Adipose tissue (tissue), 3 donors: Measurements from ENCODE around the gene GRK5. TPM values are rescaled to one million over a fixed set of nuclear protein-coding genes. Genes with fewer than 3 reads are reported as not detected.
A peak's percentile ranks its signal among the peaks of the same experiment; 100 is the strongest.
"Not testable (repeated sequence)": the region's sequence is repeated elsewhere in the genome, so short reads cannot be mapped to it uniquely, and the experiment has no call there.

Experiments used
- H3K27ac ChIP-seq: one replicate; pipeline ENCODE4 v1.5.1; 2013; ENCODE audit warnings: low read depth, low read length
- whole genome bisulfite sequencing, 3 donors: extraction: QIAGEN DNeasy Blood & Tissue Kit; methylation state at CpG; one replicate each; pipeline ENCODE4 v1.1.7; 2013; 5-methylcytosine and 5-hydroxymethylcytosine counted together
- polyA plus RNA-seq, 3 donors: library from polyadenylated mRNA; stranded (reverse); fragments of 200-250 nt; gene quantifications; one replicate each; pipeline ENCODE4 v1.2.3, GENCODE V29; 2013
- donor health status: healthy with polysubstance abuse.
- donor health status: Bipolar disorder and iron deficiency.
- donor health status: healthy.

Gene GRK5
- polyA plus RNA-seq = 10 to 100 TPM in 2 of 3 donors, 1 to 10 TPM in 1; 3.2 to 38.5 (median 20.8) TPM

GRCh38 chr10:119207366-119207666 is at the start of gene GRK5:
Gene GRK5, plus strand, starts transcription at chr10:119207571. Its CDS starts 347 bp downstream, at chr10:119207918.
- peak within 1 kb of the TSS; percentile 83 for H3K27ac ChIP-seq
- 0 to 1% (median 0%) methylated on average over 24 to 33 of the region's 34 CpGs for WGBS, 3 donors

DNA sequence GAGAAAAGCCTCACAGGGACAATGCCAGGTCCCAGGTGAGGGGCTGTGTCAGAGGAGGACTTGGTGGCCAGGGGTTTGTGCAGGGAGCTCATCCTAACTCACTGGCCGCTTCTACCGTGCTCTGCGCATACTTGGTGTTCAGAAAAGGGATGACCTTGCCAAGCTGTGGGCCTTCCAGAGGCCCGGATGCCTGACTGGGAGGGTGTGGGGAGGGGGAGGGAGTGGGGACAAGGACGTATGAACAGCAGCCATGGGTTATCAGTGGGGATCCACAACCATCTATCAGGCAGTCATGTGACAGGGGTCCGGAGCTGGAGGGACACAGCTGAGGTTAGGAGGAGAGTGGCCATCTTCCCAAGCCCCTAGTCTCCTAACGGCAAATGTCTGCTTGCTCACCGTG is 48.0 kb upstream of the GRK5 start:
- H3K27ac ChIP-seq = no peak overlapping the region
- WGBS, 3 donors = 77 to 87% (median 85%) methylated on average over 8 of the region's 8 CpGs

- H3K27ac ChIP-seq = no peak overlapping the region
- WGBS, 3 donors = 61 to 75% (median 62%) methylated on average over 11 of the region's 11 CpGs
Measured at GRCh38 chr10:119161680-119162451, 45.5 kb upstream of the GRK5 start.

DNA sequence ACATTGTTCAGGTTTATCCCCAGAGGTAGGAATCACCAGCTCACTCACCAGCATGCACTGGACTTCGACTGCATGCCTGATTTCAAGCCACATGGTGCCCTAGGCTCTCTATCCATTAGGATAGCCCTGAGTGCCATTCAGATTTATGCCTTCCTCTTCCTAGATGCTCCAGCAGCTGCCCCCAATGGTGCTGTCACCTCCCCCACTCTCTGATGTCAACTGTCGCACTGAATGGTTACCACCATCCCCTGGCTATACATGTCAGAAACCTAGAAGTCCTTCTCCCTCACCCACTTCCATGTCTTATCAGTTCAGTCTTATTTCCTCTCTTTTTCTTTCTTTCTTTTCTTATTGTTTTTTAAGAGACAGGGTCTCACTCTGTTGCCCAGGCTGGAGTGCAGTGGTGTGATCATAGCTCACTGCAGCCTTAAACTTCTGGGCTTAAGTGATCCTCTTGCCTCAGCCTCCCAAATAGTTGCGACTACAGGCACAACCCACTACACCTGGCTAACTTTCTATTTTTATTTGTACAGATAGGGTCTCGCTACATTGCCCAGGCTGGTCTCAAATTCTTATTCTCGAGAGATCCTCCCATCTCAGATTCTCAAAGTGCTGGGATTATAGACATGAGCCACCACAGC is 44.8 kb upstream of the GRK5 start:
- no peak overlapping the region for H3K27ac ChIP-seq
- WGBS, 3 donors = 90 to 92% (median 90%) methylated on average over 5 of the region's 5 CpGs

- 0 to 1% (median 1%) methylated on average over 74 to 90 of the region's 90 CpGs for WGBS, 3 donors
- H3K27ac ChIP-seq = peak within 1 kb of the TSS; percentile 30
Measured at GRCh38 chr10:119165171-119166117, 41.9 kb upstream of the GRK5 start, which contains the start of gene SFXN4. Gene SFXN4, minus strand, starts transcription at chr10:119165714. Its CDS starts 67 bp downstream, at chr10:119165647.

DNA sequence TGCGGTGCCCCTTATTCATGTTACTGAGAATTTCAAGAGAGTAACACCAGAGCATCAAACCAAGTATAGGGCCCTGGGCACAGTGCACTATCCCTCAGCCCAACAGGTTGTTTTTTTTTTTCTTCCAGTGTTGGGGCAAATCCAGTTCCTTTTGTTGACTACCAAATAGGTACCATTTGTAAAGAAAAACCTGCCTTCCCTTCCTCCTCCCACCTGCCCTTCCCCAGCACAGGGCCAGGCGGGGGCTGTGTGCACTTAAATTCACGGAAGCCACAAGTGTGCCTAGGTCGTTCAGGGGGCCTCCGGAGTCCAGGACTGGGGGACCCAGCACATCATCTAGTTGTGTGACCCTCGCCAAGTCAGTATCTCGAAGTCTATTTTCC is 41.3 kb upstream of the GRK5 start:
- 64 to 66% (median 66%) methylated on average over 7 of the region's 7 CpGs for WGBS, 3 donors
- peak overlapping the region; percentile 30 for H3K27ac ChIP-seq

DNA sequence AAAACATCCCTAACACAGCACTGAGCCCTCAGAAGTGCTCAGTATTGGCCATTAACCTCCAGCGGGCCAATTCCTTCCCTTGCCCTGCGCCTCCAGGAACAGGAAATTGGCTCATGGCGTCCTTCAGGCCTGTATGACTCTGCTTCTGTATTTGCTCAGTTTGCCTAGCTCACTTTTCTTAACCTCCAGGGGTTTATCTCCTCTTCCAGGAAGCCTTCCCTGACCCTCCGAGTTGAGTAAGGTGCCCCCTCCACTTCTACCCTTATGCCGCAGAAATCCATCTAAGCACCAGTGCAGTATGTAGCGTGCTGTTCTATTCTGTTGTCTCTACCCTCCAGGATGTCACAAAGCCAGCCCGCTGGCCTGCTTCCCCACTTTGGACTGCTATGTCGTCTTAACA is 40.8 kb upstream of the GRK5 start:
- 49 to 81% (median 55%) methylated on average over 8 of the region's 8 CpGs for WGBS, 3 donors
- H3K27ac ChIP-seq = no peak overlapping the region

DNA sequence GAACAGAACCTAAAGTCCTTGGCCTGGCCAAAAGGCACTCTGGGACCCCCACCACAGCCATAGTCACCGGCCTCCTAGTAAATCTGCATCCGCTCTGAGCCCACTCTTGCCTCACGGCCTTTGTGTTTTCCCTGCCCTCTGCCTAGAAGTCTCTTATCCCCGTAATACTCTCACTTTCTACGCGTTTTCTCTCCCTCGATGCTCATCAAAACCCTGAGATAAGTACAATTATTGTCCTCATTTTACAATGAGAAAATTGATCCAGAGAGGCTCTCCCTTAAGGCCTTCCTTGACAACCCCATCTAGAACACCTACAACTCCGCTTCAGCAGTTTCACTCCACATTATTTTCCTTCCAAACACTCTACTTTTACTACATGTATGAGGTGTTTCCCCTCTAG is 40.3 kb upstream of the GRK5 start:
- WGBS, 3 donors = 81 to 85% (median 83%) methylated on average over 8 of the region's 8 CpGs
- H3K27ac ChIP-seq = no peak overlapping the region

DNA sequence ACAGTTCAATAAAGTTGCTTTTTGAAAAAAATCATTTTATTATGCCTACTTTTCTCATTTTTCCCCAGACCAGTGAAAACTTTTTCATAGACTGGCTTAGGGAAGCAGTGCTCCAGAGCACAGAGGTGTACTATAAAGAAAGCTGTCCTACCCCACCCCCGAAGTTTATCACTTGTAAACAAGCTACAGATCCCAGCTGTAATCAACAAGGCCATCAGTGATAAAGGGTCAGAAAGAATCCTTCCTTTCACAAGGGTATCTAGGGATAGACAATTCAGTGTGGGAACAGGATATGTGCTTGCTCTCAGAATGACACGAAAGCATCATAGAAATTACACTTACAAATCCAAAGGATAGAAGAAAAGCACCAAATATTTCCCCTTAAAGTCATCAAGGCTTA is 33.3 kb upstream of the GRK5 start:
- H3K27ac ChIP-seq = no peak overlapping the region
- WGBS, 3 donors = 46 to 89% (median 79%) methylated on average over 2 of the region's 2 CpGs

- WGBS, 3 donors = 86 to 94% (median 93%) methylated on average over 6 of the region's 6 CpGs
- no peak overlapping the region for H3K27ac ChIP-seq
Measured at GRCh38 chr10:119176166-119176565, 31.2 kb upstream of the GRK5 start.

GRCh38 chr10:119177708-119178371 is 29.5 kb upstream of the GRK5 start:
- H3K27ac ChIP-seq = no peak overlapping the region
- WGBS, 3 donors = 7 to 21% (median 12%) methylated on average over 21 of the region's 21 CpGs

GRCh38 chr10:119178372-119179119 is 28.8 kb upstream of the GRK5 start, which contains the start of gene PRDX3:
Gene PRDX3, minus strand, starts transcription at chr10:119178812. Its CDS starts 22 bp downstream, at chr10:119178790.
- WGBS, 3 donors = 0 to 1% (median 0%) methylated on average over 42 to 45 of the region's 45 CpGs
- H3K27ac ChIP-seq = no peak within 1 kb of the TSS

DNA sequence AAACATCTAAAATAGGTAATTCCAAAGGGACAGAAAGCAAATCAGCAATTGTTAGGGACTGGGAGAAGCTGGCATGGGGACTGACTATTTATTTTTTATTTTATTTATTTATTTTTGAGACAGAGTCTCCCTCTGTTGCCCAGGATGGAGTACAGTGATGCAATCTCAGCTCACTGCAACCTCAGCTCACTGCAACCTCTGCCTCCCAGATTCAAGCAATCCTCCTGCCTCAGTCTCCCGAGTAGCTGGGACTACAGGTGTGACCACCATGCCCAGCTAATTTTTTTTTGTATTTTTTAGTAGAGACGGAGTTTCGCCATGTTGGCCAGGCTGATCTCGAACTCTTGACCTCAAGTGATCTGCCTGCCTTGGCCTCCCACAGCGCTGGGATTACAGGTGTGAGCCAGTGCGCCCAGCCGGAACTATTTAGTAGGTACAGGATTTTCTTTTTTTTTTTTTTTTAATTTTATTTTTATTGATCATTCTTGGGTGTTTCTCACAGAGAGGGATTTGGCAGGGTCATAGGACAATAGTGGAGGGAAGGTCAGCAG is 26.4 kb upstream of the GRK5 start:
- 95 to 97% (median 97%) methylated on average over 7 of the region's 7 CpGs for WGBS, 3 donors
- H3K27ac ChIP-seq = not testable (repeated sequence)

GRCh38 chr10:119183664-119184412 is 23.5 kb upstream of the GRK5 start:
- 70 to 91% (median 77%) methylated on average over 9 of the region's 9 CpGs for WGBS, 3 donors
- no peak overlapping the region for H3K27ac ChIP-seq

DNA sequence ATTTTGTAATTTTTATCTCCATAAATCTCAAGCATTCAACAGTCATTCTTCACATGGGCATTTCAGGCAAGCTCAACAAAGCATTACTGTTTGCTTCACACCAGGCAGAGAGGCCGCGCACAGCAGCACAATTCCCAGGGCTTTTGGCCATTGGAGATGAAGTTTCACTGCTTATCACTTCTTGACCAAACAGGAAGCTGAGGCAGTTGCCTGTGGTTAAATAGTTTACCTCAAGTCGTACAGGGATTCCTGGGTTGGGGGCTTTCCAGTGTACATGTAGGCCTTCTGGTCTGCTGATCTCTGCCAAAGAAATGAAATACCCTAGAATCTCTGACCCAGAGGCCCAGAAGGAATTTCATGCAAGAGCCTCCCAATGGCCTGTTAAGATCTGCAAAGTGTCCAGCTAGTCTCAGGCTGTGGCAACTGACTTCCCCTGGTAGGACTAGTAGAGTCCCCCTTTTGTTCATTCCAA is 17.5 kb upstream of the GRK5 start:
- no peak overlapping the region for H3K27ac ChIP-seq
- WGBS, 3 donors = 22 to 54% (median 51%) methylated on average over 3 of the region's 3 CpGs

DNA sequence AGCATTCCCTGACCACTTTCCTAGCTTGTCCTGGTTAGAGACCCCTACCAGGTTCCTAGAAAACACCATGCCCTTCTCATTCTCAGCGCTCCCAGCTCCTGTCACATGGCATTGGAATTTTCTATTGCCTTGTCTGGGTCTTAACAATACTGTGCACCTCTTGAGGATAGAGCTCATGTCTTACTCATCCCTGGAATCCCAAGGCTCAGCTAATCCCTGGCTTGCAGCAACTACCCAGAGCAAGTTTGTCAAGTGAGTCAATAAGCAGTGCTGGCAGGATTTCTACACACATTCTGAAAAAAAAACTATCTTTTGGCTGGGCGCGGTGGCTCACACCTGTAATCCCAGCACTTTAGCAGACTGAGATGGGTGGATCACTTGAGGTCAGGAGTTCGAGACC is 17.0 kb upstream of the GRK5 start:
- WGBS, 3 donors = 74 to 93% (median 87%) methylated on average over 4 of the region's 4 CpGs
- no peak overlapping the region for H3K27ac ChIP-seq
